Fibroblast of peridontal ligament (primary cell): ENCODE measurements around the gene C15orf62.

Source experiments
- DNase-seq: peaks from one replicate; pipeline ENCODE4 v3.0.0-alpha.2; 2010; ENCODE audit errors: extremely low read depth

The C15orf62 gene

DNA sequence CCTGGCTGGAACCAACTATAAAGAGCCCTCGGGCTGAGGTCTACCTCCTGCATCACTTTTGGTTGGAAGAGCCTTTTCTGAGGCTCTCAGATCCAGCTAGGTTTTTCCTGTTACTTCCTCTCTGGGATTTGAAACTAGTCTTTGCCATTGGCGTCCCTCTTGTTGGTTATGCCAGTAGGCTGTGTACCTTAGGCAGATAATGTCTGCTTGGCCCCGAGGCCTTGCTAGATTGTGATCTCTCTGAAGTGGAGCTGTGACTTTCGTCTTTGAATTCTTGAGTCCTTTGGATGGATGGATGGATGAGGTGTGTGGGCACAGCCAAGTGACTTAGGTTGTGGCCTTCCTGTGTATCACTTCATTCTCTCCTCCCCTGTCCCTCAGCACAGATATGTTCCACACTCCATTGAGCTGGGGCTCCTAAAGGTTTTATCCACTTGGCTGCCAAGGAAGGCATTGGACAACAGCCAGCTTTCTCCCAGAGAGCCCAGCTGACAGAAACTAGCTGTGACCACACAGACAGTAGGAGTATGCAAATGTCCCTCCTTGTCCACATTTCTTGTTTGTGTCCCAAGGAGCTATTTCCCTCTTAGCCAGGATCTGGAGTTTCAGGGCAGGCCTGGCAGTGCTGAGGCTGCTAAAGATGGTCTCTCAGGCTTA is 45.4 kb downstream of the C15orf62 start:
- no peak for DNase-seq

DNA sequence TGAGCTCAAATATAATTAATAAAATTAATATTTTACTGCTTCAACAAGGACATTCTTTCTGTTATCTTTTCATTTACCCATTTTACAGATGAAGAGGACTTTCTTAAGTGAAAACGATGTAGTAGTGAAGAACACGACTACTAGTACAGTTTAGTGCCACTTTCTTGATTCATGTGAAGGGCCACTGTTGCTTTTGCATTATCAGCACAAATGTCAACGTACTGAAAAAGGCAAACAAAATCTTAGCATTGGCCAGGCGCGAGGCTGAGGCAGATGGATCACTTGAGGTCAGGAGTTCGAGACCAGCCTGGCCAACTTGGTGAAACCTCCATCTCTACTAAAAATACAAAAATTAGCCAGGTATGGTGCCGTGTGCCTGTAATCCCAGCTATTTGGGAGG is 49.3 kb downstream of the C15orf62 start:
- DNase-seq = no peak

DNA sequence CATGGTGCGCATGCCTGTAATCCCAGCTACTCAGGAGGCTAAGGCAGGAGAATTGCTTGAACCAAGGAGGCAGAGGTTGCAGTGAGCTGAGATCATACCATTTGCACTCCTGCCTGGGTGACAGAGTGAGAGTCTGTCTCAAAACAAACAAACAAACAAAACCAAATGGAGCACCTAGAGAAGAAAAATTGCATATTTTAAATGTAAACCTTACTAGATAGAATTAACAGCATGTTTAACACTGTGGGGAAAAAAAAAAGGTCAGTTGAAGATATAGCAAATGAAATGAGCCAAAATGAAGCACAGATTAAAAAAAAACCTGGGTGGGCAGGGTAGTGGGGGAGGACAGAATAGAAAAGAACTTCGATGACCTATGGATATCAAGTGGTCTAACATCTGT is 51.4 kb downstream of the C15orf62 start:
- DNase-seq = no peak
